ENCODE measurements around the gene CCL7. TPM values are rescaled to one million over a fixed set of nuclear protein-coding genes. Genes with fewer than 3 reads are reported as not detected.

The CCL7 gene
- polyA plus RNA-seq, 3 donors, result 0.25 to 0.38 TPM; not detected in 1

GRCh38 chr17:34235389-34236028 lies 34.5 kb upstream of the CCL7 start:
- WGBS (ENCODE audit: insufficient coverage), result 47% methylated on average over 3 of the region's 6 CpGs
- Histone ChIP-seq H4K20me1 (ENCODE audit: insufficient read depth, low read length) (no peaks in the 10 kb centered on the region), H3K4me2 (replicated peaks; ENCODE audit: extremely low read depth, low read length, poor library complexity, severe bottlenecking) (no peak overlapping the region), H3K4me3 (replicated peaks in 1 of 3; ENCODE audit: low read depth in 2 of 3, low read length in 3 of 3) (no peak overlapping the region), H3K27ac (ENCODE audit: low read depth in 1 of 2, low read length in 2 of 2) (no peak overlapping the region), H3K4me1 (ENCODE audit: control insufficient read depth in 1 of 2, insufficient read depth in 2 of 2, low read length in 2 of 2) (peaks cover 63% of the 10 kb centered on the region in 2 donors), H3K27me3 (ENCODE audit: control insufficient read depth in 2 of 2, insufficient read depth in 2 of 2, low read length in 2 of 2) (no peaks in the 10 kb centered on the region), H2AFZ (ENCODE audit: insufficient read depth, low read depth, low read length, poor library complexity, severe bottlenecking) (no peak overlapping the region), H3K9me3 (replicated peaks in 1 of 2; ENCODE audit: control insufficient read depth in 1 of 2, insufficient read depth in 1 of 2, low read length in 2 of 2) (no peaks in the 10 kb centered on the region), H3K36me3 (replicated peaks in 1 of 2; ENCODE audit: control insufficient read depth in 1 of 2, insufficient read depth in 2 of 2, low read length in 2 of 2) (no peaks in the 10 kb centered on the region), H3K9ac (ENCODE audit: insufficient read depth, low read length, poor library complexity, severe bottlenecking) (no peak overlapping the region), H3K79me2 (ENCODE audit: insufficient read depth, low read length) (no peaks in the 10 kb centered on the region)
- Mint-ChIP-seq H3K4me1 (peaks cover 59% of the 10 kb centered on the region), H3K9me3 (peaks cover 0 to 3% (median under 1%) of the 10 kb centered on the region in 7 donors), H3K4me3 (no peak overlapping the region), H3K27ac (peak overlapping the region in 4 of 7 donors; percentile 16 to 88 (median 63)), H3K36me3 (no peaks in the 10 kb centered on the region), H3K27me3 (ENCODE audit: low read depth in 3 of 3) (peaks cover 2 to 4% (median 2%) of the 10 kb centered on the region in 3 donors)
- peak in 1 of 3 donors; percentile 59 for DNase-seq
- TF ChIP-seq, protein P1, sequence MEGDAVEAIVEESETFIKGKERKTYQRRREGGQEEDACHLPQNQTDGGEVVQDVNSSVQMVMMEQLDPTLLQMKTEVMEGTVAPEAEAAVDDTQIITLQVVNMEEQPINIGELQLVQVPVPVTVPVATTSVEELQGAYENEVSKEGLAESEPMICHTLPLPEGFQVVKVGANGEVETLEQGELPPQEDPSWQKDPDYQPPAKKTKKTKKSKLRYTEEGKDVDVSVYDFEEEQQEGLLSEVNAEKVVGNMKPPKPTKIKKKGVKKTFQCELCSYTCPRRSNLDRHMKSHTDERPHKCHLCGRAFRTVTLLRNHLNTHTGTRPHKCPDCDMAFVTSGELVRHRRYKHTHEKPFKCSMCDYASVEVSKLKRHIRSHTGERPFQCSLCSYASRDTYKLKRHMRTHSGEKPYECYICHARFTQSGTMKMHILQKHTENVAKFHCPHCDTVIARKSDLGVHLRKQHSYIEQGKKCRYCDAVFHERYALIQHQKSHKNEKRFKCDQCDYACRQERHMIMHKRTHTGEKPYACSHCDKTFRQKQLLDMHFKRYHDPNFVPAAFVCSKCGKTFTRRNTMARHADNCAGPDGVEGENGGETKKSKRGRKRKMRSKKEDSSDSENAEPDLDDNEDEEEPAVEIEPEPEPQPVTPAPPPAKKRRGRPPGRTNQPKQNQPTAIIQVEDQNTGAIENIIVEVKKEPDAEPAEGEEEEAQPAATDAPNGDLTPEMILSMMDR (IDR thresholded peaks at IDR 0.05), result no peak
- intact Hi-C loops (cut with micrococcal nuclease), result no loop called here

DNA sequence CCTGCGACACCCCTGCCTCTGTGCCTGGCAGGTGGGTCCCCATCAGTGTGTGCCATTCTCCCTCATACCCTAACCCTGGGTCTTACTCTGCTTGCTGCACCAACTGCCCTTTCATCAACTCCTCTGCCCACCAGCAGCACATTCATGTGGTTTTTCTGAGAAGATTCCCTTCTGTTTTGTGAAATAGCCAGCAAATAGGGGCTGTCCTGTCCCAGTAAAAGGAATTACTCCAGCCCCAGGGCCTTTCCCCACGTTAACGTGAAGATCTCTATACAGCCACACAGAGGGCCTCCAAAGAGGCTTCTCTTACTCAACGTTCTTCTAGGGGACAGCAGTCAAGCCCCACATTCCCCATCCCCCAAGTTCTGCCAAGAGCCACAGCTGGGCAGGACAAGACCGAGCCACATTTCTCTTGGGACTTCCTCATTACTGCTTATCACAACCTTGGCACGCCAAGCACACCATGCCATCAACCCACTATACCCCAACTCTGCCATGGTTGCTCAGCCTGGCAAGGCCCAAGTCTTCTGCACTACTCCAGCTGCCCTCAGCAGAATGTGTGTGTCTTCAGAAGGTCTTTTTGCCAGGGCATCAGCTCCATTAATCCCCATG lies 33.6 kb upstream of the CCL7 start:
- TF ChIP-seq, protein P1 (IDR thresholded peaks at IDR 0.05), result no peak
- WGBS (ENCODE audit: insufficient coverage), result 17% methylated on average over 6 of the region's 6 CpGs
- Mint-ChIP-seq H3K27ac (peak overlapping the region in 6 of 7 donors; percentile 15 to 89 (median 66)), H3K9me3 (peaks cover 0 to 3% (median 0%) of the 10 kb centered on the region in 7 donors), H3K4me3 (peak overlapping the region in 1 of 2 donors; percentile 59), H3K27me3 (ENCODE audit: low read depth in 3 of 3) (peaks cover 2 to 5% (median 2%) of the 10 kb centered on the region in 3 donors), H3K36me3 (no peaks in the 10 kb centered on the region), H3K4me1 (peaks cover 62% of the 10 kb centered on the region)
- Histone ChIP-seq H3K4me2 (replicated peaks; ENCODE audit: extremely low read depth, low read length, poor library complexity, severe bottlenecking) (no peak overlapping the region), H3K4me1 (ENCODE audit: control insufficient read depth in 1 of 2, insufficient read depth in 2 of 2, low read length in 2 of 2) (peaks cover 71% of the 10 kb centered on the region in 2 donors), H3K9me3 (replicated peaks in 1 of 2; ENCODE audit: control insufficient read depth in 1 of 2, insufficient read depth in 1 of 2, low read length in 2 of 2) (no peaks in the 10 kb centered on the region), H3K4me3 (replicated peaks in 1 of 3; ENCODE audit: low read depth in 2 of 3, low read length in 3 of 3) (no peak overlapping the region), H2AFZ (ENCODE audit: insufficient read depth, low read depth, low read length, poor library complexity, severe bottlenecking) (no peak overlapping the region), H3K79me2 (ENCODE audit: insufficient read depth, low read length) (no peaks in the 10 kb centered on the region), H3K27me3 (ENCODE audit: control insufficient read depth in 2 of 2, insufficient read depth in 2 of 2, low read length in 2 of 2) (no peaks in the 10 kb centered on the region), H3K9ac (ENCODE audit: insufficient read depth, low read length, poor library complexity, severe bottlenecking) (no peak overlapping the region), H4K20me1 (ENCODE audit: insufficient read depth, low read length) (no peaks in the 10 kb centered on the region), H3K36me3 (replicated peaks in 1 of 2; ENCODE audit: control insufficient read depth in 1 of 2, insufficient read depth in 2 of 2, low read length in 2 of 2) (no peaks in the 10 kb centered on the region), H3K27ac (ENCODE audit: low read depth in 1 of 2, low read length in 2 of 2) (peak overlapping the region in 1 of 2 donors; percentile 14)
- peak; percentile 56 to 79 (median 78) for DNase-seq
- intact Hi-C loops (cut with micrococcal nuclease), result no loop called here
